CD4-positive, alpha-beta T cell treated with Interferon alpha-2 for 1 hour (primary cell): Measurements from ENCODE around the gene CDK5R2.

ENCODE experiments used
- DNase-seq, 2 donors: peaks; one replicate each; pipeline ENCODE4 v3.0.0-alpha.2; 2020 to 2022

Gene CDK5R2

DNA sequence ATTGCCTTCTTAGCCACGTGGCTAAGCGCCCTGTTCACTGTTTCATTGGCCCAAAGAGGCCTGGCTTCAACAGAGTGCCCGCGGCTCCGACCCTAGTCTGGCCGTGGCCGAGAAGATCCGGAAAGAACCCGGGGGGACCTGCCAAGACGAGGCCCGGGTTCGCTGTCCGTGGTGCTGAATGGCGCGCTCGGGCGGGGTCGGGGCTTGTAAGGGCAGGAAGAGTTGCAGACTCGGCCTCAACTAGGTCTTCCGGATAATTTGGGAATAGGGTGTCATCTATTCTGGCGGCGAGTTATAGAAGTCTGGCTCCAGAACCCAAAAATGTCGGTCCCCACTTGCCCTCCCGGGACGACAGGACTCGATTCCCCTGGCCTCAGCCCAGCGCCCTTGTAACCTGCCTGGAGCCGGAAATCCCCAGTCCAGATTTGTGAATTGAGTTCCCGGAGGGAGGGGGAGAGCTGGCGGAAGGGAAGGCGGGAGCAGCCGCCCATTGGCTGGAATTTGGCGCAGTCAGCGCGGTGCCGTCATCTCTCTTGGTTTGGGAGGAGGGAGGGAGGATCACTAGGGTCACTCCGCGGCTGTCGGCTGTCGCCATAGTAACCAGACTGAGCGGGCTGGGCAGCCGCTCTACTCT, 3.5 kb downstream of the CDK5R2 start:
- DNase-seq, result peak; percentile 18 to 56

DNA sequence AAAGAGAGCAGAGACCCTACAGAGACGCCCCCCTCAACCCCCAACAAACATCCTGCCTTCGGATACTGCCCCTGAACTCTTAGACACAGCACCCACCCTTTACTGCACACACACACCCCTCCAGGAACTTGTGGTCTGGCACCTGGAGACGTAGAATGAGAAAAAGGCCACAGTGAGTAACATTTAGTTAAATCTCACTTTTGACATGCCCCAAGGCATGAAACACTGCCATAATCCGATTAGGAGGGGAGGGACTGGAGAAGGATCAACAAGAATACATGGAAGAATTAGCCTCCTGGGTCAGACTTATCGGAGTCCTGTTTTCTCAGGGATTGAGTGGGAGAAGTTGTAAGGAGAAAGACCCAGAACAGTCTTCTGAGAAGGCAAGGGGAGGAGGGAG, 4.1 kb downstream of the CDK5R2 start:
- DNase-seq, result no peak

DNA sequence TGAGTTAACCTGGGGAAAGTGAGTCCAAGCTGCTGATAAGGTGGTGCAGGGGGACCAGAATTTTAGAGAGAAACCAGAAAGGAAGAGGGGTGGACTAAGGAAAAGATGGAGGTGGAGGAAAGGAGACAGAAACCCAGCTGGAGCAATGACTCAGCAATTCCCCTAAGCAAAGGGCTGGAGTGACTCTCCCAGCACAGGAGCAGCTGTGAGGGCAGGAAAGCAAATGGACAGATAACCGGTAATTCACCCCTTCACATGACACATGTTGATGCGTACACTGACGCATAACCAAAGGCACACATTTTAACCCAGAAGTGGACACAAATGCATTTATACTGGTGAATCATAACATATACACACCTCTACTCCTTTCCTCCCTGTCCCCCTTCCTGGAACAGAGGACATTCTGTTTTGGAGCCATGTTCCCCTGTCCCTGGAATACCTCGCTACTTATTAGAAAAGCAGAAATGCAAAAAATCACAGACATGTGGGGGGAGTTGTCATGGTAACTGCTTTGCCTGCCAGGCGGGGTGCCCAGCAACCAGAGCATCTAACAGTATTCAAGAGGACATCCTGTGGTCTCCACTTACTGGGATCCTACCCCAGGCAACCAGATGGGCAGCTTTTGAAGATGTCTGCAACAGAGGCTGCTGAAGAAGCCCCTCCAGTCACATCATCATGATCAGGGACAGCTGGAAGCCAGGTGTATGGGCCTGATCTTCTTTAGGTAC, 4.7 kb downstream of the CDK5R2 start:
- no peak for DNase-seq

DNA sequence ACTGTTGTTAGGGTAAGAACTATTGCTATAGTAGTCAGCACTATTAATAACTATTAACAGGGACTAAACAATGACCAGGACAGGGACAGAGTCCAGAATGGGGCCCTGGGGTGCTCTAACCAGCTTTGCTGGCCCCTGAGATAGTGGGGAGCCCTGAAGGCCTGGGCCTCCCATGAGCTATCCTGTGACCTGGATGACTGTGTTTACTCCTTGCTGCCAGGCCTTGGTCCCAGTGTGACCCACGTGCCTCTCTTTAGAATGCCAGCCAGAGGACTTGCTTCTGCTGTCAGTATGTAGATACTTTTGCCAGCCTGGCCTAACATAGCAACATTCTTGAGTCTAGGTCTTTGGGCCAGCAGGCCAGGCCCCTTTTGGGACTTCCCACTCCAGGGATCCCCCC, 11.4 kb downstream of the CDK5R2 start:
- no peak for DNase-seq

DNA sequence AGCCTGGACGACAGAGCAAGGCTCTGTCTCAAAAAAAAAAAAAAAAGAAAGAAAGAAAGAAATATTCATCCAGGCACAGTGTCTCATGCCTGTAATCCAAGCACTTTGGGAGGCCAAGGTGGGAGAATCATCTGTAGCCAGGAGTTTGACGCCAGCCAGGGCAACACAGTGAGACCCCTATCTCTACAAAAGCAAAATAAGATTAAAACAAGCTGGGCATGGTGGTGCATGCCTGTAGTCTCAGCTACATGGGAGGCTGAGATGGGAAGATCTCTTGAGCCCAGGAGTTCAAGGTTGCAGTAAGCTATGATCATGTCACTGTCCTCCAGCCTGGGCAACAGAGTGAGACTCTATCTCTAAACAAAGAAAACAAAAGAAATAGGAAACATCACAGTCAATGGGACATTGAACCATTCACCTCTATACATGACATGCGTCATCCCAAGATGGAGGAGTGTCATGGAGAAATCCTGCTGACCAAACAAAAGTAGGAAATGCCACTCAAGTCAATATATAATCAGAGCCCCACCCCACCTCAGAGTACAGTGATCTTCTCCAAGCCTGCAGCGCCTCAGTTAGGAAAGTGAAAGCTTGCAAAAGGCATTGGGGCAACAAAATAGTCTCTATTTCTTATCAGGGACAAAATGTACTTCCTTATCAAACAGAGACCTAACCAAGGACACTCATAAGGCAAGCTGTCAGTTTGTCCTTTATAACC, 15.8 kb downstream of the CDK5R2 start:
- DNase-seq, result no peak

DNA sequence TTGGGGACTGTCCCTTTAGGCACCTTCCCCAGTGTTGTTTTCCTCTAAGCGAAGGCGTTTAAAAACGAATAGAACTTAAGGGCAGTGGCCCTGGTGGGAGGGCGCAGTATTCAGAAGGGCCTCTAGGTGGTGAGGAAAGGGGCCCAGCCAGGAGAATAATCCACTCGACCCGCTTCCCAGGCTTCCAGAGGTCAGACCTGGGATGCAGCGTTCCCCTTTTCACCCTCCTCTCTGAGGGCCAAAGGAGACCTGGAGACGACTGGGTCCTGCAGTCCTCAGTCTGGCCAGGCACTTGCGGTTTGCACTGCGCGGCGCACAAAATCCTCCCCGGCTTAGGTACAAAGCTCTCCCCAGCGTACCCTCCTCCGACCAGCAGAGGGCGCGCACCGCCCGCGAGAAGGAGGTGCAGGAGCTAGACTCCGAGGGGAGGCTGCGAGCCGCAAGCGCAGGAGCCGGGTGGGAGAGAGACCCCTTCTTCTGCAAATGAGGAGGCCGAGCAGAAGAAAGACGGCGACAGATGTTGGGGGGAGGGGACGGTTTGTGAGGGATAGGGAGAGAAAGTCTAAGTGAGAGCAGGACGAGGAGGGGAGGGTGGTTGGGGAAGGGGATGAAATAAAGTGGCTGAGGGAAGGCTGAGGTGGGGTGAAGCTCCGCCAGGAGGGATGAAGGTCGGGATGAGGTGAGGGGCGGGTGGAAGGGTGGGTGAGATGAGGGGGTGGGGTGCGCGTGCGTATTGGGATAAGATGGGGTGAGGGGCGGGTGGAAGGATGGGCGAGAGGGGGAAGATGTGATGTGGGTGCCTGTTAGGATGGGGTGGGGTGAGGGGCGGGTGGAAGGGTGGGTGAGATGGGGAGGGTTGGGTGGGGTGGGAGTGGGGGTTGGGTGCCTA, 20.6 kb downstream of the CDK5R2 start:
- DNase-seq, result peak; percentile 75 to 86

DNA sequence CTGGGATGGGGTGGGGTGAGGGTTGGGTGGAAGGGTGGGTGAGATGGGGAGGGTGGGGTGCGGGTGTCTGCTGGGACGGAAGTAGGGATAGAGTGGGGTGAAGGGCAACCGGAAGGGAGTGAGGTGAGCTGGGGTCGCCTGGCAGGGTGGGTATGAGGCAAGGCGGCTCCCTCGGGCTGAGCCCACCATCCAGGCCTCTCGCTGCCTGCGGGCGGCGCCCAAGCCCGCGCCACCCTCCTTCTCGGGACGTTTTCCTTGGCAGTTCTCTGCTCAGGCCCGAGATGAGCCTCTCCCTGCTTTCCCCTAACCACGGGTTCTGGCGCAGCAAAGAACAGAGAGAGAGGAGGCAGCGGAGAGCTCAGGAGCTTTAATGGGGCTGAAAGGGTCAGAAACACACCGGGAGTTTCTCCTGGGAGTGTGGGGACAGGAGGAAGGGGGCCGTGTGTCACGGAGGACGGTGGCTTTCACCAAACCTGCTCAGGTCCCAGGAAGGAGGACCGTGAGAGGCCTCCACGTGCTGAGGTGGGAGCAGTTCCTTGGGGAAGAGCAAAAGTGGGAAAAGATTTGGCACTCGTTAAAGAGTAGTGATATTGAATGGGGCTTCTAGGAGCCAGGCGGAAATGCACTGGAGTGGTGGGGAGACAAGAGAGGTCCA, 21.4 kb downstream of the CDK5R2 start:
- DNase-seq, result no peak

DNA sequence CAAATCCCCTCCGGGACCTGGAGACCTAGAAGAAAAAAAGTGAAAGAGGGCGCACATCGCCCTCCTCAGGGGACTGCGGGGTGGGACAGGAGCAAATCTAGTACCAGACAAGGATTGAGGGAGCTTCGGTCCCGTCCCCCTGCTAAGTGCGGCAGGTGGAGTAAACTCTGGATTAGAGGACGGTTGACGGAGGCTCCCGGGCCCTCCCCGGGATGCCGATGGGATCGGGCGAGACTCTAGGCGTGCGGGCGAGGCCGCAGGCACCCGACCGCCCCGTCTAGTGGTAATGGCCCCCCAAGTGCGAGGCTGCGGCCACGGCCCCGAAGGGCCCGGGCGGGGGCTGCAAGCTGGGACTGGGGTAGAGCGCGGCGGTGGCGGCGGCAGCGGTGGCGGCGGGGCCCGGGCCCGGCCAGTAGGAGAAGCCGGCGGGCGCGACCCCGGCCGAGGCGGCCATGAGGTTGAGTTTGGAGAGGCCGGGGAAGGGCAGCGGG, 22.0 kb downstream of the CDK5R2 start:
- no peak for DNase-seq

DNA sequence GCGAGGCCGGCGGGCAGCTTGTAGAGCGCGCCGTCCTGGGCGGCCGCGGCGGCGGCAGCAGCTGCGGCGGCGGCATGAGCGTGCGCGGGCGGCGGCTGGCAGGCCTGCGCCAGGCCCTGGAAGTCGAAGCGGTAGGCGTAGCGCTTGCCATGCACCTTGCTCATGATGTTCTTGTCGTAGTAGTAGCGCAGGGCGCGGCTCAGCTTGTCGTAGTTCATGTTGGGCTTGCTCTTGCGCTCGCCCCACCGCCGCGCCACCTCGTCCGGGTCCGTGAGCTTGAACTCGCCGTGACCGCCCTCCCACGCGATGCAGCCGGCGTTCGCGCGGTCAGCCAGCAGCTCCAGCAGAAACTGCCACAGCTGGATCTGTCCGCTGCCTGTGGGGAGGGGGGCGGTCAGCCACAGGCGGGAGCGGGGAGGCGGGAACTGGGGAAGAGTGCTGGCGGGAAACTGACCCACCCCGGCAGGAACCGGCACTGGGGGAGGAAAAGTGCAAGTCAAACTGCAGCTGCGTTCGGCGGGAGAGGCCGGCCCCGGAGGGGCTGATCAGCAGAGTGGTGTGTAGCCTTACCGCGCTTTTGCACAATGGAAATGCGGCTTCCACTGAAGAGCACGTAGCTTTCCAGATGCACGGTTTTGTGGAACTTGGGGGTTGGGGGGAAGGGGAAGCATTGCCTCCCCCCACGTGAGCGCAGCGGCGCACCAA, 22.6 kb downstream of the CDK5R2 start:
- DNase-seq, result peak in 1 of 2 donors; percentile 32

DNA sequence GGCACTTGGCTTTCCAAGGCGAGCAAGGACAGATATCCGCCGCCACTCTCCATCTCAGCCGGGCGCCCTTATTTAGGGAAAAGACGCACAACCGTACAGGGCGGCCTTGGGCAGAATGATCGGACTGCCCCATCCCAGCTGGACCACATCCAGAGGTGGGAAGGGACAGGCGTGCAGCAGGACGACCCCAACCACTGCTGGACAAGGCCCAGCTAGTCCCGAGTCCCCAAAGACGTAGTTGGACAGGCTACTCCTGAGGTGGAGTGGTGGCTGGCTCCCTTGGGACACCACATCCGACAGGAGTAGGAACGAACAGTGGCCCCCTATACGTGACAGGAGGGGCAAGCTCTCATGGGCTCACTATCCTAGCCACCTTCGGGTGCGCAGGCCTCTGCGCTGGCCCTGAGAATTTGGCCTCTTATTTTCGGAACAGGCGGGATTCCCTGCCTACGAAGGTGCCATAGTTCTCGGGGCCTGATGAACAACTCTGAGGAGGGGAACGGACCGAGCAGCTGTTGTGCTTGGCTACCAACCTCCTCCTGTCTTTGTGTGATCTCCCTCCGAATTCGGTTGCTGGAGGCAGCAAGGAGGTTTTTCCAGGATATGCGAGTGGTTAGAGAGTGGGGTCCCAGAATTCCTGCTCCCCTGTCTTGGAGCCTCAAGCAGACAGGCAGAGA, 23.3 kb downstream of the CDK5R2 start:
- DNase-seq, result no peak

DNA sequence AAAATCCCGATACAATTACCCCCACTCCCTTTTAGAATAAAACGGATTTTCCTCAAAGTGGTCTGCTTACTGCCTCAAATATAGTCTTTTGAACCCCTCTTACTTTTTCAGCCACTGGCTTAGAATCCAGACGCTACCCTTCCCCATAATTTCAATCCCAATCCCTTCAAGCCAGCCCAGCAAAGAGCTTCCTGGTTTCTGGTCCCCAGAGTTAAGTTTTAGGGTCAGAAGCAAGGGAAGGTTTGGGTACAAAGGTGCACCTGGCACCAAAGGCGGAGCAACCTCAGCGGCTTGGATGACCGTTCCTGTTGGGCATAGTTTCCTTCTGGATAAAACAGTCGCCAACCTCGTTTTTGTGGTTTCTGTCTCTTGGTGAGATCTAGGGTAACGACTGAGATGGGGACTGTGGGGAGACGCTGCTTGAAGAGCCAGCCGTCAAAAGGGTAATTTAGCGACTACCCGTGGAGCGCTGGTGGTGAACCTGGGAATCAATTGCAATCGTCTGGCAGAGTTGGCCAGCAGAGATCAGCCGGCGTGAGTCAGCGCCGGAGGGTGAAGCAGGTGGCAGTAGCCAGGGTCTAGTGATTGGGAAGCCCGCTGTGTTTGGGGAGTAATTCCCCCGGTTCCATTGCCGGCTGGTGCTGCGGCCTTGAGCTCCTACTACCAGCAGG, 23.9 kb downstream of the CDK5R2 start:
- DNase-seq, result no peak

DNA sequence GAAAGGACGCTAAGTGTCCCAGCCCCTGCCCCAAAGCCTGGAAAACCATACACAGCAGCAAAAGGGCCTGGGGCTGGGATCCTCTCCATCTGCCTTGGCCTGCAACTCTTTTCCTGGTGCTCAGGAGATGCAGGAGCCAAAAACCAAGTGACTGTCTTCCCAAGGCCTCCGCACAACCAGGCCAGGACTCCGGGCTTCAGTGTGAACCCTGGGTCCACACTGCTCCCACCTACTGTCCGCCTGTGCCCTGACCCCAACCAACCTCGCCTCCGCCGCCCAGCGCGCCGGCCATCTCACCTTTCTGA, 24.4 kb downstream of the CDK5R2 start:
- no peak for DNase-seq

DNA sequence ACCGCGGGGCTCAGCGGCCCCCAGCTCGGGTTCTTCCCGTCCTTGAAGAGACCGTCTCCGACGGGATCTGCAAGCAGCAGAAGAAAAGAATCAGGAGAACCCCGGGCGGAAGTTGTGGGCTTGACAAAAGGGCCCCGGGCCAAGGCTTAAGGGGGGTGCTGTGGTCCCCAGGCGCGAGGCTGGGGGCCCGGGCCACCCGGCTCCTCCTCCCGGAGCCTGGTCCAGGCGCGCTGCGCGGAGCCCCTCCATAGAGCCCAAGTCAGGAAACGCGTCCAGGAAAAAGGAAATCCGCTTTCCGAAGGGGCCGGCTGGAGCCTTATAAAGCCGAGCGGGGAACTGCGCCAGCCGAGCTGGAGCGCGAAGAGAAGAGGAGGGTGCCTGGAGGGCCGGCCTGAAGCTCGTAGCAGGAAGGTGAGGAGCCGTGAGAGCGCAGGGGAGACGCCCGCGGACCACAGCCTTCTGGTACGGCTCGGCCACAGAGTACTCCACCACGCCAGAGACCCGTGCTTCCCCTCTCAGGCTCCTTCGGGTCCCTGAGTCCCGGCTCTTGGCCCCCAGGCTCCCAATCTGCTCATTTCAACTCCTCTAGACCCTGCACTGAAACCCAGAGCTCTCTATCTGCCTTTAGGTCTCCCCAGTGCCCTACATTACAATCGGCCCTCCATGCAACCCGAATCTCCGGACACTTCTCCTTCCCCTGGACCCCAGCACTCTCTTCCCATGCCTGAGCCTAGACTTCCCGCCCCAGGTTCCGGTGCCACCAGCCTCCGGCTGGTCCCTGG, 25.0 kb downstream of the CDK5R2 start:
- DNase-seq, result no peak

DNA sequence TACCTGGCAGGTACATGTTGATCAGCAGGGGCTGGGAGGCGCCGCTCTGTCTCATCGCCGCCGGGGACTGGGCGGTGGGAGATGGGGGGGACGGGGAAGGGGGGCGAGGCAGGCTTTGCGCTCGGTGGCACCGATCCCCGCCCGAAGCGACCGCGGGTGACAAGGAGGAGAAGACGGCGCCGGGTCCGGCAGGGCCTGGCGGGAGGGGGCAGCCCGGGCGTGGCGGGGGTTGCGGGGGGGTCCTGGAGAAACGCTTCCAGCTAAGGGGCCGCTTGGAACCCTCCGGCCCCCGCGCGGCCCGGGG, 25.5 kb downstream of the CDK5R2 start, which contains the start of gene FEV:
Gene FEV, minus strand, starts transcription at position 164 of the 304 bp plus-strand sequence. Its CDS starts 109 bp downstream, at position 55.
- DNase-seq, result no peak

DNA sequence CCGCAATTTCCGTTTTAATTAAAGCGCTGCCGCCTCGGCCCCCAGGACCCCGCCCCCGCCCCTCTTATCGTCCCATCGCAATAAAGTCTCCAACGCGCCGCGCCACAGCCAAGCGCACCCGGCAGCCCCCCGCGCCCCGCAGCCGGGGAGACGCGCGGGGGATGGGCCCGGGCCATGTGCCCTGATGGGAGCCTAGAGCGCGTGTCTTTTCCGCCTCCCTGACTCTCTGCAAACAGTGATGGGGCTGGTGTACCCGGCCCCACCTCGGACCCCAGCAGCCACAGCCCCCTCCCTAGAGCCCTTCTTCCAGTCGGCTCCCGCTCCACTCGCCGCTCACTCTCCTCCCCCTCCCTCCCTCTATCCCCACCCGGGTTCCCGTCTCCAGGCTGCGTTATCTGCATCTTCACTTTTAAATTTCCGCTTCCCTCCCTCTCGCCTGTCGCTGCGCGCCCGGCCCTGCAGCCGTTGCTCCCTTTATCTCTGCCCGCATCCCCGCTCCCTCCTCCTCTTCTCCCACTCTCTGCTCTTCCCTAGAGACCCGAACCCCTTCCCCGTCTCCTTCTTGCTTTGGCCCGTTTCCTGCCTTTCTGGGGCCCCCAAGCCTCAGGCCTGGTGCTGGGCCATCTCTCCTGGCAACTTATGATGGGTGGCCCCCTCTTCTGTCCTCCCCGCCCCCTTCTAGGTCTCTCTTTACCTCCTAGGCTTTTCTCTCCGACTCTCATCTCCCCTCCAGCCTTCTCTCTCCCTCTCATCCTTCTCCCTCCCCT, 26.0 kb downstream of the CDK5R2 start:
- DNase-seq, result no peak

DNA sequence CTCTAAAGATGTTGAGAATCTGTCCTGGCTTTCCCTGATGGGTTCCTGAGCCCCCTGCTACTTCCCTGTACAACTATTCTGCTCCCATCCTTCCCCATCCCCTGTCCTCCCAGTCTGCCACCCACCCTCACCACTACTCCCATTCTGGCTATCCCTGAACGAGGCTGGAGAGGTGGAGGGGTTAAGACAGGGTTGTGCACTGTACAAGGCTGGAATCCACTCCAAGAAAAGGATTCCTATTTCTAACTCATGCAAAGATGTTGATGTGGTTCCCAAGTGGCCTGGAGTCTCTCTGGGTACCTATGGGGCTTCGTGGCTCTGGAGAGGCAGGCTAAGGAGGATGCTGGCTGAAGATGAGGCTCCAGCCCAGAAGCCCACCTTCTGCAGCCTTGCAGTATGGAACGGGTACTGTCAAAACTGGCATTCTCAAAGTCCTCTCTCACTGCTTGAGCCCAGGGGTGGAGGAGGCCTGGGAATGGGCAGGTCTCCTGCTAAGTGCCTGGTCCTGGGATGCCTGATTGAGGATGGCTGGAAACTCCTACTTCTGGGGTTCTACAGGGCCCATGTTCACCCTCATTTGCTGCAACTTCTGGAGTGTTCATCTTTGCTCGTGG, 26.8 kb downstream of the CDK5R2 start:
- no peak for DNase-seq

DNA sequence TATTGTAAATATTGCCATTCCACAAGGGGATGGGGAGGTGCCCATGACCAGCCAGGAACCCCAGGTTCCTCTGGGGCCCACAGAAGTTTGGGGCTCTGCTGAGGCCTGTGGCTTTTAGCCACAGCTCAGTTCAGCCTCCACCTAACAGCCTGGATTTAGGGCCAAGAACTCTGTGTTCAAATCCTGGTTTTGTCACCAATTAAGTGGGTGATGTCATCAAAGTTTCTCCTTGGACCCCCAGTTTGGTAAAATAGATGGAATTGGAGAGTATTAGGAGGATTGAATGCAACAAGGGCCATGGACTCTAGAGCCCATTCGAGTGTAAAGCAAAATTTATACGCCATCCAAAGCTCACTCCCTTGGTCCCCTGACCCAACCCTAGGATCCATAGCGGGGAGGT, 28.7 kb downstream of the CDK5R2 start:
- no peak for DNase-seq

DNA sequence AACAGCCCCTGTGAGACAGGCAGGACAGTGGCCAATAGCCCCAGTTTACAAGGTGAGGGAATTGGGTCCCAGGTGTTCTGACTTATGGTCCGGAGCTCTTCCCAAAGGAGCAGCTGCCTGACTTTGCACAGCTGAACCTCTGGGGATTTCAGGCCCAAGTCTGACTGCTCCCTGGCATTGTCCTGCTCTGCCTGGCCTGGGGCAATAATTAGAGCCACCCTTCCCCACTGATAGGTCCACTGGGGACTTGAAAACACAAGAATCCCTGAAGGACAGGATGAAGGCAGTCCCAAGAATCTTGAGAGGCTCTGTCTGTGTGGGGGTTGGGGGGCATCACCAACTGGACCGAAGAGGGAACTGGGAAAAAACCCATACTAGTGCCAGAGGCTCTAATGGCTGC, 29.2 kb downstream of the CDK5R2 start:
- no peak for DNase-seq

DNA sequence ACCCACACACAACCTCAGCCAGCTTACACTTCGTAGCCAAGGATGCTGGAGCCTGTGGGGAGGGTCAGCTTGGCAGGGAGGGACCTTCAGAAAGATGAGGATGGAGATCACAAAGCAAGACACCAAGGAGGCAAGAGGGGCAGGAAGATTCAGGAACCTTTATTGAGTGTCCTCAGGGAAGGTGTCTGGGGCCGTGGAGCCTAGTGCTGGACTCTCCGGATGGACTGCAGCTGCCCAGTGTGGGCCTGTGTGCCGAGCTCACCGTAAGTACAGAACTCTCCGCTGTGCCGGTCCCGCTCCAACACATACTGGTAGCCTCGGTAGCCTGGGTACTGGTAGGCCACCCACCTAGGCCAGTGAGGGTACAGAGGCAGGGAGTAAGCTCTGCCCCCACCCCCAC, 30.6 kb downstream of the CDK5R2 start:
- no peak for DNase-seq
